Activated CD4-positive, alpha-beta T cell treated with anti-CD3 and anti-CD28 coated beads, Interleukin-2, amount 50 U/mL, for 1 hour (primary cell): Measurements from ENCODE around the gene WDR7.

Source experiments
- DNase-seq: peaks from one replicate; pipeline ENCODE4 v3.0.0-alpha.2; 2020

The WDR7 gene

DNA sequence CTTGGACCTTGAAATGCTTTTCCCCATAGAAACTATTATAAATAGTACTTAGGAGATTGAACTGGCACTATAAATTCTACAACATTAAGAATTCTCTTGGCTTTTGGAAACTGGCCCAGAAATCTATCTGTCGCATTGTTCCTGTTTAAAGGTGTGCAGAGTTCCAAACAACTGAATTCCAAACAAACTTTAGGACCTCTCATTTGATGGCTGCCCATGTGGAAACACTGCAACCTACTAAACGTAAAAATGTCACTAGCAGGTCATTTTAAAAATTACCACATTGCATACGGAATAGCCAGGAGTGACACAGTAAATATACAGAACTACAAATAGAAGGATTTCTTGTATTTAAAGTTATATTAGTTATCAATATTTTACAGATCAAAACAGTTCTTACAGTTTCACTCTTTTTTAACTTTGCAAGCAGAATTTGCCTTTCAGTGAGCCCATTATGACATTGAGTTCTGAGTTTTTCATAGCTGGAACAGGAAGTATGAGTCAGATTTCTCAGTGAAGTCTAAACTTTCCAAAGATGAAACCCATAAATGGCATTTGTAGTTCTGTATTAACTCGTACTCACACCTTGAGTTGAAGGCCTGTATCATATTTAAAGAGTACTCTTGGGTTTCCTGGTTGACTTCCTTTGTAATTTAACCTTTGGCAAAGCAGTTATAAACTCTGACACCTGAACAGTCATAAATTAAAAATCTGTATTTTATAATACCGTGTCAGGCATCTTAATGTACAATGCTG lies 353.4 kb downstream of the WDR7 start:
- no peak for DNase-seq

DNA sequence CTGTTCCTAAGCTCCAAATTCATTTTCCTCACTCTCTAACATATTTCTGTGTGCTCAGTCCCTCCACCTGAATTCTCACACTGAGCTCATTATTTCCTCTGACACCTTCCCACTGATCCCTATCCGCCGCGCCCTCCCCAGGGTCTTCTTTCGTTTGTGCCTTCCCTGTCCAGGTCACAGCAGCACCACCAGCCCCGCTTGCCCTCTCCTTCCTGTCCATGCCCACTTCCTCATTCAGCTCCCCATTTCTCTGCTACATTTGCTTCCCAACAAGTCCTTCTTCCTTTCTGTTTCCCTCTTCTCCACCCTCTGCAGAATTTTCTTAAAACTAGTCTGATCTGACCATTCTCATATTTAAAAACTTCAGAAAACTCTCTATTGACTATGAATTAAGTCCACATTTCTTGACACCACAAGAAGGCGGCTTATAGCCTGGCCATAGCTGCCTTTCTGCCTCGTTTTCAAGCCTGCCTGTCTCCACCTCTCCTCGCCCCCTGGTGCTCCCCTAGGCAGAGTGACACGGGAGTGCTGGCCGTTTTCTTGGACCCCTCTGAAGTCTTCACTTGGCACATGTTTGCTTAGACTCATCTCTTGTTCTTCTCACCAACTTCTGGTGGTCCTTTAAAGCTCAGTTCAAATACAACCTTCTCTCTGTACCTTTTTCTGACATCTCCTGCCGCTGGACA lies 357.0 kb downstream of the WDR7 start:
- no peak for DNase-seq

DNA sequence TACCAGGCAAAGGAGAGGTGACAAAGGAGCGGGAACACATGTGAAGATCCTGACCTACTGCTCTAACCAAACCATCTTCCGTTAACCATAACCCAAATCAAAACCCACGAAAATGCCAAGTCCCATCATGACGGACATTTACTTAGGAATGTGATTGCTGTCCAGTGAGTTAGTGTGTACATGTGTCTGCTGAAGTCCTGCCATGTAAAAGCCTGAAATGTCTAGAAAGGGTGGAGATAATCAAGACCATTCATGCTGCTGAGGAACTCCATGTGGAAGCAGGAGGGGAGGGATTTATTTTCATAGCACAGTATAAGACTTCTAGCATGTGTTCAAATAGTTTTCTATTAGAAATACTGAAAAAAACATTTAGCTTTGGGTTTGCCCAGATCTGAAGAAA lies 358.7 kb downstream of the WDR7 start:
- no peak for DNase-seq

DNA sequence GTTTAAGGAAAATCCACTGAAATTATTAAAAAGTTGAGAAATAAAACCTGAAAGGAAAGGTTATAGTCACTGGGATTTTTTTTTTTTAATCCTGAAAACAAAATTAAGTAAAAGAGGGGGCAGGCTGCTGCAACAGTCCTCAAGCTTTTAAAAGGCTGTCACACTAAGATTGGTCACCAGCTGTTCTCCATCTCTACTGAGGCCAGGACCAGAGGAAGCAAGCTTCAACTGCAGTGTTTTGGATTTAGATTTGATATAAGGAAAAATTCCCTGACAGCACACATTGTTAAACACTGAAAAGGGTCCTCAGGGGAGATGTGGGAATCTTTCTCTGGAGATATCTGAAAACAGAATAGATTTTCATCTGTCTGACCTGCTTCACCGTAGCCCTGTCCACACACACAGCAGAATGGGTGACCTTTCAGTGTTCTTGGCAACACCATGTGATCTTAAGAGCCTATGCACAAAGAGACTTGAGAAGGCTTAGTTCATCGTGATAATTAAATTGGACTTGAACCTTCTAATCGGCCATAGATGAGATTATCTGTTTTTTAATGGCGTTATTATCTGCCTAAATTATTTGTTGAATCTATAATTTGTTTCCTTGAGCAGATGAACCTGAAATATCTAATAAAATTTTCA lies 363.7 kb downstream of the WDR7 start:
- DNase-seq = no peak

DNA sequence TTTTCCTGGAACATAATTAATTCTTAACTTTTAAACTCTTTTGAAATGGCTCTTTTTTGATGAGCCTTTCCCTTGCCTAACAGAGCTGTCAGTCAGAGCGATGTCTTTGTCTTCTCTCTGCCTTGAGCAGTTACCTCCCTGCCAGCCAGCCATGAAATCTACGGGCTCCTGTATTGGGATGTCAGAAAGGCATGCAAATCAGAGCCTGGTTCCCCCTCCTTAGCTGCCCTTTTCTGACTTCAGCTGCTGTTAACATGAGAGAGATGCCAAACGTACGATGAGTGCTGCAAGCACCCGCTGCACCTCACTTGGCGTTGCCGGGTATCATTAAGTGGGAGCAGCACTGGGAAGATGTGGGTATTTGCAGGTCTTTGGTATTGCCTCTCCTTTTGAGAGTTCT lies 364.3 kb downstream of the WDR7 start:
- DNase-seq = no peak

DNA sequence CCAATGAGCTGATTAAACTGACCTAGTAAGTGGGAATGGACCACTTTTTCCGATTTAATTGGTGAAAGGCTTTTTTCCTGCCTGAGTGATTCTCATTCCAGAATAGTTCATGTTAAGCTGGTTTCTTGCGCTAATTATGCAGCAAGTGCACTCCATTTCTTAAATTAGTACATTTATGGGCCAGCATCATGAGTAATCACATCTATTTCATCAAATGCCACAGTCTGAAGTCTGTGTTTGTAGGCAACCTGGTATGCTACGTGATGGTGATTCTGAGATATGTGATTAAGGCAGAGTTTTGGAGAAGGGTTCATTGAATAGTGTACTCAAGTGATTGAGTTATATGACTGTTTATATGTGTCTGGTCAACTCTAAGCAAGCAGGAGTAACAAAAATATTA lies 367.7 kb downstream of the WDR7 start:
- DNase-seq = no peak

DNA sequence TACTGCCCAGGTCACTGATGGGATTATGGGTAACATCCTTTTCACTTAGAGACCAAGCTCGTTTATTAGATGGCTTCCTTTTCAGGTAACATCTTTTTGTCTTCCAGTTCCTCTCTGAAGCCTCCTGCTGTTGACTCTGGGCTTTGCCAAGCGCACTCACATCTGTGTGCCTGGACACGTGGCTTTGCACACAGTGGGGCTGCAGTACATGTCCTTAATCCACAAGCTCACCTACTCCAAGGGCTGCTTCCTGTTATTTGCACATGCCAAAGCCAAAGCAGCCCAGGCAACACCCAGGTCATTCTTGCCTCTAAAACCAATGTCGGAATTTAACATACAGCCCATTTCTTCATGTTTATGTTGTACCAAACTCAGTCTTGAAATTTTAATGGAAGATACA lies 371.6 kb downstream of the WDR7 start:
- DNase-seq = no peak

DNA sequence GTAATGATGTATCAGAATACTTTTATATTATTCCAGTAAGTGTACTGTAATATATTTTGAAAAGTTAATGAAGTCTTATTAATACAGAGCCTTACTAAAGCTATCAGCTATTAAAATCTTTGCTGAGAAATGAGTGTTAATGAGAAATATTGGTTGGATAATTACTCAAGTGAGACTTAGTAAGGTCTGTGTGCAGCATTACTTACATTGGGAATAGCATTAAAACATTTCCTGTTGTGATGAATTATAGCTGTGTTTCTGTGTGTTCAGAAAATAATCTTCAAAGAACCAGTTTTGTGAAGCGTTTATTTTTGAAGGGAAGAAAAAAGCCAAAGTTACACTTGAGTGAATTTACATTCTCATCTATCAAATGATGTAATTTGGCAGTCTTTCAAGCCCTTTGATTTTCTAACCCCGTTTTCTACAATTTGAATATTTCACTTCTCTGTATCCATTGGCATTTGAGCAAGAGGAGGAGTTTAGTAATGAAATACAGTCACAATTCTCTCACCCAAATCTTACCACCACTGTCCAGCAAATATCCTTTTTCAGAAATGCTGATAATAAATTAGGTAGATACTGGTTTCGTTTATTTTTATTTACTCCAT lies 372.2 kb downstream of the WDR7 start:
- no peak for DNase-seq

DNA sequence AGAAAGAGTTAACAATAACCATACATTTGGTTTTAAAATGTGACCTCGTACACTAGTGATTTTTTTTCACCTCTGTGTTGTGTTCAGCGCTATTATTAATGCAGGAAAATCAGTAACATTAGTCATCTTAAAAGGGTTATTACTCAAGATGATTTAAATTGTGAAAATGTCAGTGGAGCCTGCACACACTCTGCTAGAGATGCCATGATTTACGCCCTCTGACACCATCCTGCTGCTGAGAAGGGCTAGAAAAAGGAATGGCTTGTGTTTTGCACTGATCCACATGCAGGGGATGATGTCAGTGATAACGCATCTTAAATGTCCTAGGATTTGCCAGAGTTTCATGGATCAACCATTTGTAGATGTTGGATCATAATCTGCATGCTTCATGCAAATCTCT lies 374.4 kb downstream of the WDR7 start:
- DNase-seq = no peak

DNA sequence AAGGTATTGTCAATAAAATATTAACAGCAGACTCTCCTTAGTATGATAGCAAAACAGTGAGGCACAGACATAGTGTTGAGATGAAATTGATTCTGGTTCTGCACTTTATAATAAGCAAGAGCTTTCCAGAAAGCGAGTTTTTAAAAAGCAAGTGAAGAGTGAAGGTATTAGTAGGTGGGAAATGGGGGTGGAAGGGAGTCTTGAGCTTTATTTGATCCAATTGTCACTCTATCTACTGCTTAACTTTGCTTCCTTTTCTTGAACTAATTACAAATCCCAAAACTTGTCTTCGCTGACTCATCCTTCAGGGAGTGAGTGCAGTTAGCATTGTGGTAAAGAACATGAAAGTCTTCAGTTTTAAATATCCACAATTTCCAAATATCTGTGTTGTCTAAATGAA lies 375.2 kb downstream of the WDR7 start:
- no peak for DNase-seq

DNA sequence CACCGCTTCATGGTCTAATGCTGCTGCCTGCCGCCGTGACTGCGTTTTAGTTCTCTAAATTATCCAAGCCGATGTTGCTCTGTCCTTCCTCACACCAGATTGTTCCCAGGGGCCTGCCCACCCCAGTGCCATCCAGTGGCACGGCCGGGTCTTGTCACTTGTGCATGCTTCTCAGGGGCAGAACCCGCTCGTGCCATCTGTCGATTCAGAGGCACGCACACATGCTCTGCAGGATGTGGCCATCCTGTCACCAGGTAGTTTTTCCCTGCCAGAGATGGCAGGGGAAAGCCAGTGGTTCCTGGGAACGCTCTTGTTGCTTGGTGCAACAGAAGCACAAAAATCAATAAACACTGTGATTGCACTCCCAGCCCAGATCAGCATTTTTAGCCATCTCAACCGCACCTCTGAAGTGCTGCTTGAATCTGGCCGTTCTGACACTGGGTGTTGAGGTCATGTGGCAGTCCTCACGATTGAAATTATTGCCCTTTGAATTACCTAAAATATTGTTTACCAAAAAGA lies 376.1 kb downstream of the WDR7 start:
- DNase-seq = no peak

DNA sequence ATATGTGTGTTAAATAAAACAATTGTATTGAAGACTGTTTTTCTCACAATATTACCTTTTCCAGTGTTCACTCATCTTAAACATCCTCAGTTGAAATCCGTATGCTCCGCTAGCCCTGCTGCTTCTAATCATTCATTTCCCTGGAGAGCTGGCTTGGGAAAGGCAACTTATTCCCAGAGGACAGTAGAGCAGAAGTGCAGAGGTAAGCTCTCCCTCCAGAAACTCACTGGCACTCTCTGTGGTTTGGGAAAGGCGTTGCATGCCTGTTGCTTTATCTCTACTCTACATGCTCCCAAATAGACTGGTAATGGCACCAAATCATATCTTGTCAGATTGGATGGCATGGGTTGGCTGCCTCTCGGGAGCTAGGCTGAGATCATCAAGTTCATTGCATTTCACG lies 378.6 kb downstream of the WDR7 start:
- DNase-seq = no peak

DNA sequence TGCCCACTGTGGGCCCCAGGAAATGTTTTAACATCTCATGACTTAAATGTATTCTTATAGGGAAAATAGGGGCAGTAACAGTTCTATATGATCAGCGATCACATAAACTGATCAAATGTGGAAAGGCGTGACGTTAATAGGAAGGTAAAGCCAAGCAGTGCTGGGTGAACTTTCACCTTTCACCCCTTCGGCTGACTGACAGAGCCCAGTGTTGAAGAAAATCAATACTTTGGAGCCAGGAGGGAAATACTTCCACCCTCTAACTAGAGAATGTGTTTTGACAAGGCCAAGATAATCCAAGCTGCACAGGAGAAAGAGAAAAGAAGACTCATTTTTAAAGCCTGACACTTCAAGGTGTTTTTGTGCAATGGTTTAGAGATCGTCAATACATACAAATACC lies 379.3 kb downstream of the WDR7 start:
- DNase-seq = no peak

DNA sequence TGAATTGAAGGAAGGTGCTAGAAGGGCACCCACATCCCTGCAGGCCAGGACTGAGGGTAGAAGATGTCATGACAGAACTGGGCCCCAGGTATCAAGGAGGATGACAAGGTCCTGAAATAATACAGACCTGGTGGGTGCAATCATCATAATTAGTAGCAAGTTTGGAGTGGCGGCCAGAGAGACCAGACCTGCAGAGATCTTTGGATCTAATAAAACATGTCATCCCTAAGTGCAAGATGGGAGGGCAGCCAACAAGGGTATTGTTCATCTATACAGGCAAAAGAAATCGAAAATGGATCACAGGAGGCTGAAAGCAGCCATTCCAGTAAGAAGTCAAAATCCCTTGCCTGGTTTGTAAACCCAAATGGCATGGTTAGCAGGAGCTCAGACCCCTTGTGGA lies 384.4 kb downstream of the WDR7 start:
- no peak for DNase-seq

DNA sequence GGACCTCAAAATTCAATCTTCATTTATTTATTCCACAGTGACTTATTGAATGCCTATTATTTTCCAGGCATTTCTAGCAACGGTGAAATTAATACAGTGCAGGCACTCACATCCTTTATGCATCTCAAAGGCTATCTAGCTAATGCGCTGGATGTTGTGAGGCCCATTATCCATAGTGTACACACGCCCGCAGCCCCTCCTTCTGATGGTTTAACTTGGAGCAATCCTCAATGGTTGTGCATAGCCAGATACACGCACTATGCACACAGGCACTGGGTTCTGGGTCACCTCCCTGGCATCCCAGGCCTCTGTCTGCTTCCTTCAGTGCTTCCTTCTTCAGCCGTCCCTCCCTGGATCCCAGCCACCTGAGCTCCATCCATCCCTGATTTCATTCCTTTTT lies 387.2 kb downstream of the WDR7 start:
- DNase-seq = no peak

DNA sequence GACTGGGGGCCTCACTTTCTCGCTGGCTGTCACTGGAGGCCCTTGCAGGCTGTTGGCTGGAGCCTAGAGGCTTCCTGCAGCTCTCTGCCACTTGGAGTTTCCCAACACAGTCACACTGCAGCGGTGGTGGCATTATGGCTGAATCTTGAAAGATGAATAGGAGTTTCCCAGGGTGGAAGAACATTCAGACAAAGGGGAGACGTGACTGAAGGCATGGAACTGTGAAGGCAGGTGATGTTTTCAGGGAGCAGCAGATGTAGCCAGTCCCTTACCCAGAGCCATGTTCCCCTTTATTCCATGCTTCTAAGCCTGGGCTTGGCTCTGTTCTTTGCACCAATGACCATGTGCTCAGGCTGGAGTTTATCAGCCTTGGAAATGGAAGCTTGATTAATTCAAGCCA lies 389.0 kb downstream of the WDR7 start:
- DNase-seq = no peak

DNA sequence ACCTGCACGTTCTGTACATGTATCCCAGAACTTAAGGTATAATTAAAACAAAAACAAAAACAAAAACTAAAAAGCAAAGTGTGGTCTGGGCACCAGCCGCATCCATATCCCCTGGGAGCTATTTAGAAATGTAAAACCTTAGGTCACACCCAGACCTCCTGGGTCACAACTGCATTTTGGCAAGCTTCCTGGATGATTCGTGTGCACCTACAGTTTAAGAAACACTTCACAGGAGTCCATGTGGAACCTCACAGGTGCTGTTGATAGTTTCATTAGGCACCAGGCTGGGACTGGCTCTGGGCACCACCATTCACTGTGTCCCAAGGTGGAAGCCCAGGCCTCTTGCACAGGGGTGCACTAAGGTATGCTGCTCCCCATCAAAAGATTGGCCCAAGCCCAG lies 392.1 kb downstream of the WDR7 start:
- no peak for DNase-seq

DNA sequence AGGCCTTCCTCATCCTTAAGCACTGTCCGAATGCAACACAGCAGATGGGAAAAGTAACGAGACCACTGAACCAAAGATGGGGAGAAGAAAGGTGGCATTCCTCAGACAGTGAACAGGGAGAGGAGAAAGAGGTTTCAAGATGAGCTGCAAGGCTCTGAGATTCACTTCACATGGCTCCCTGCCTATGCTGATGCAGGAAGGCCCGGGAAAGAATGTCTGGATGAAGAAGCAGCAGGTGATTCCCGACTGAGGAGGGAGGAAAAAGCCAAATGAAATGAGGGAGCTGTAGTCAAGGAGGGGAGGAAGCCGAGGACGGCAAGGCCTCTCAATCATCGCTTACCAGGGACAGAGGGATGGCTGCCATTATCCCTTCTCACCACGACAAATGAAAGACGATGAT lies 397.2 kb downstream of the WDR7 start:
- no peak for DNase-seq

DNA sequence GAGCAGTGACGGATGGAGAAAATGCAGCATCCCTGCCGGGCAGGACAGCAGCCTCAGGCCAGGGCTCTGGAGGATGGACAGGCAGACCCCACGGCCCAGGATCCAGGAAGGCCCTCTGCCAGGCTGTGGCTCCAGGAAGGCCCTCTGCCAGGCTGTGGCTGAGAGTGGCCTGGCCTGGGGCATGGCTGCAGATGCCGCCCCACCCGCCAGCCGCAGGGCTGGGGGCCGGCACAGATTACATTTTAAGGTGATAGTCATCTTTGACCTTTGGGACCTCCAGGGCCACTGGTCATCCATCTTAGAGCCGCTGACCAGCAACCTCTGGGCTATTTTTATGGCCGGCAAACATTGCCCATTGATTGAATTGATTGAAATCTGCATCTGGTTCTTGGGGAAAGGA lies 397.7 kb downstream of the WDR7 start:
- no peak for DNase-seq

DNA sequence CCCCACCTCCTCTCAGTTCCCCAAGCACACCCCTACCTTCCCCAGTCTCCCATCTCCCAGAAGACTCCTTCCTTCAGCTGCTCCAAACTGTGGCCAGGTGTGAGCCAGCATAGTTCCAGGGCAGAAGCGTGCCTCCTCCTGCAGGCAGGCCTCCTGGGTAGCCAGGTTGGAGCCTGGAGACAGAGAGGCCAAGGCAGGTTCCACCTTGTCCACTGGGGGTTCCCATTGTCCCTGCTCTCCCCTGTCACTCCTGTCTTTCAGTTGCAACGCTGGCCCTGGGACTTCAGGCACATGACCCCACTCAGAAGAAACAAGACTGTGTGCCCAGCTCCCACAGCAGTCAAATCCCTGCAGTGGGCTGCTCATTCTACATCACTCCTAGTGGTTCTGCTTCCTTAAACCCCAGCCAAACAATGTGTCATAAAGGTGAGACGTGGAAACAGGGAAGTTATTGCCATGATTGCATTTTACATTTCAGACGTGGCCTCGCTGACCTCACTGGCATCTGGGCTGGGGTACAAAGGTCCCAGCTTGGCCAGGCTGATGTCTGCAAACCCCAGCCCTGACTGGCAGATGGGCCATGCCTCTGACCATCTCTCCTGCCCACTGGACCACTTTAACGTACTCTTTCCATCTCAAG lies 399.3 kb downstream of the WDR7 start:
- no peak for DNase-seq

DNA sequence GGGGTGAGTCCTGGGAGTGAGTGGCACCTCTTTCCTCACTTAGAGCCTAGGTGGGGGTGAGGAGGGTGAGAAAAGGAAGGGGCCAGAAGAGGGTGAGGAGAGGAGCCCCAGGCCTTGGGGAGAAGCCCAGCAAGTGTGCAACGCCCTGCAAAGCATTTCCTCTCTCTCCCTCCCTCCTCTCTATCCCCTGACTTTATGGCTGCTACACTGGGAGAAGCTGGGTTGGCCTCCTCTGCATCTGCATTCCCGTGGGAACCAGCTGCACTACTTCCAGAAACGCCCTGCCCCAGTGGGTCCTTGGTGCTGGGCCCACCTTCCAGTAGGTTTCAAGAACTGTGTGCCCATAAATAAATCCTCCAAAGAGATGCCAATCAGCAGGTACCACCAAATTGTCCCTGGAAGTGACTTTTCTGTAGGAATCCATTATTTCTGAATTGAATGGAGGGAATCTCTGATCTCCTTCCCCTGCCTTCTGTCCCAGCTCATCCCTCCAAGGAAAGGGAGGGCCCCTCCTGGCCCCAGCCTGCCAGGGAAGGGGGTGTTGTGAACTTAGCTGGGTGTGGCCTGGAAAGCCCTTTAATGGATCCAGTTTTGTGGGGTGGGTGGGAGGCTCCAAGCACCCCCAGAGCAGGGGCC lies 400.0 kb downstream of the WDR7 start:
- no peak for DNase-seq

DNA sequence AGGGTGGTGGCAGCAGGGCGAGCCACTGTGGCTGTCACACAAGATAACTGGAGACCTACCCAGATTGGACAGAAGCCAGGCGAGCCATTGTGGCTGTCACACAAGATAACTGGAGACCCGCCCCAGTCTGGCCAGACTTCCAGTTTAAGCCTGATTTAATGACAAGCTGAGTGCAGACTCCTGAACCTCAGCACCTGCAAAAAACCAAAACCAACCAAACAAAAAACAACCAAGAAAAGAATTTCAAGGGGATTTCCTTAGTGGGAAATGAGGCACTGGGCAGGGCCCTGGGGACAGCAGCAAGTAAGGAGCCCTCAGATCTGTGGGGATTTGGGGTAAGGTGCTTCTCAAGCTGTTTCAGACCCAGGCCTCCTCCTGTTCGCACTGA lies 400.5 kb downstream of the WDR7 start:
- DNase-seq = no peak

DNA sequence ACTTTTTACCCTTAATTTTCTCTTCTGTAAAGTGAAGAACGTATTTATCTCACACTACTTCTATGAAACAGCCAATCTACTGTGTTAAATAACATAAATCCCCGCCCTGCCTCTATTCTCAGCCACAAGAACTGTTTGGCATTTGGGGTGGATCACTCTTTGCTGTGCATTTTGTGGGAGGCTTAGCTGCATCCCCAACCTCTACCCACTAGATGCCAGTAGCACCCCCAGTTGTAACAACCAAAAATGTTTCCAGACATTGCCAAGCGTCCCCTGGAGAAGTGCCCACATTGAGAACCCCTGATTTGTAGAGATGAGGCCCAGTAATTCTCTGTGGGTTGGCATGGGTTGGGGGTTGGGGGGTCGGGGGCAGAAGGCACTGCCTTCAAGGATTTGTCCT lies 401.0 kb downstream of the WDR7 start:
- DNase-seq = no peak
